H1 (cell line): ENCODE data around the gene ZFAND2B. TPM values are rescaled to one million over a fixed set of nuclear protein-coding genes. Genes with fewer than 3 reads are reported as not detected.
A peak's percentile ranks its signal among the peaks of the same experiment; 100 is the strongest.

ENCODE experiments used
- ATF3 ChIP-seq: IDR thresholded peaks from 2 replicates; pipeline ENCODE4 v1.6.1; 2011; ENCODE audit warnings: low read depth, mild to moderate bottlenecking, low read length; ENCODE audit not compliant: insufficient read depth
- BACH1 ChIP-seq: IDR thresholded peaks from 2 replicates; pipeline ENCODE4 v1.6.1; 2012; ENCODE audit warnings: low read length, improper control_type of control experiment
- CHD1 ChIP-seq: IDR thresholded peaks from 2 replicates; pipeline ENCODE4 v1.6.1; 2012; ENCODE audit warnings: low read depth, low read length, improper control_type of control experiment
- CREB1 ChIP-seq: IDR thresholded peaks from 2 replicates; pipeline ENCODE4 v1.6.1; 2012; ENCODE audit warnings: inconsistent platforms
- CTCF ChIP-seq, 3 experiments: IDR thresholded peaks; 1 replicate in 2 of 3; 2 replicates in 1 of 3; pipeline versions ENCODE4 v1.5.1 to v1.6.1; 2011; ENCODE audit warnings: low read length in 3 of 3, mild to moderate bottlenecking in 3 of 3, inconsistent platforms in 2 of 3, low read depth in 1 of 3, moderate library complexity in 1 of 3; ENCODE audit not compliant: insufficient read depth in 1 of 3; ENCODE audit errors: control extremely low read depth in 1 of 3
- EP300 ChIP-seq, 2 experiments: IDR thresholded peaks; 1 replicate in 1 of 2; 2 replicates in 1 of 2; pipeline ENCODE4 v1.6.1; 2011 to 2012; ENCODE audit warnings: low read depth in 2 of 2, low read length in 2 of 2, mild to moderate bottlenecking in 2 of 2, borderline replicate concordance in 1 of 2, inconsistent platforms in 1 of 2, moderate library complexity in 1 of 2
- EZH2 ChIP-seq: fragments of 200-600 bp; sonication (generic); IDR thresholded peaks from 2 replicates; pipeline ENCODE4 v1.7.1; 2012; ENCODE audit warnings: low read depth, mild to moderate bottlenecking, moderate library complexity, low read length, inconsistent platforms; ENCODE audit not compliant: severe bottlenecking
- GTF2F1 ChIP-seq: IDR thresholded peaks from 2 replicates; pipeline ENCODE4 v1.6.1; 2012; ENCODE audit warnings: low read depth, low read length, improper control_type of control experiment, borderline replicate concordance
- HDAC2 ChIP-seq, 2 experiments: fragments of 300-600 bp in 1 of 2; sonication (generic) in 1 of 2; IDR thresholded peaks; 2 replicates each; pipeline ENCODE4 v1.6.1; 2011 to 2012; ENCODE audit warnings: low read depth in 2 of 2, low read length in 2 of 2, mild to moderate bottlenecking in 2 of 2, moderate library complexity in 2 of 2, borderline replicate concordance in 1 of 2, inconsistent platforms in 1 of 2
- HDAC6 ChIP-seq: IDR thresholded peaks from one replicate; pipeline ENCODE4 v1.7.1; 2012; ENCODE audit warnings: low read depth, mild to moderate bottlenecking, inconsistent platforms, low read length, moderate library complexity
- KDM1A ChIP-seq: fragments of 200-600, 300-600 bp; sonication (generic); IDR thresholded peaks from 2 replicates; pipeline ENCODE4 v1.7.1; 2016; ENCODE audit warnings: mild to moderate bottlenecking, low read length, borderline replicate concordance
- MAX ChIP-seq: IDR thresholded peaks from 2 replicates; pipeline ENCODE4 v1.6.1; 2012; ENCODE audit warnings: inconsistent platforms
- NANOG ChIP-seq: IDR thresholded peaks from 2 replicates; pipeline ENCODE4 v1.6.1; 2011; ENCODE audit warnings: low read length, low read depth, mild to moderate bottlenecking, inconsistent platforms; ENCODE audit not compliant: insufficient read depth, poor library complexity, severe bottlenecking
- RAD21 ChIP-seq, 2 experiments: IDR thresholded peaks in 1 of 2; conservative IDR thresholded peaks in 1 of 2; 2 replicates each; pipeline ENCODE4 v1.6.1; 2011; ENCODE audit warnings: low read depth in 2 of 2, low read length in 2 of 2, improper control_type of control experiment in 1 of 2, inconsistent platforms in 1 of 2, mild to moderate bottlenecking in 1 of 2, moderate library complexity in 1 of 2
- RBBP5 ChIP-seq: IDR thresholded peaks from 2 replicates; pipeline ENCODE4 v1.7.1; 2012; ENCODE audit warnings: low read depth, mild to moderate bottlenecking, inconsistent platforms, low read length, moderate library complexity, borderline replicate concordance
- SIRT6 ChIP-seq: IDR thresholded peaks from one replicate; pipeline ENCODE4 v1.7.1; 2012; ENCODE audit warnings: low read length, inconsistent platforms
- TAF7 ChIP-seq: optimal IDR thresholded peaks from 2 replicates; pipeline ENCODE3; 2011; ENCODE audit warnings: low read depth, mild to moderate bottlenecking, inconsistent platforms, low read length, moderate library complexity, borderline replicate concordance
- TBP ChIP-seq: IDR thresholded peaks from 2 replicates; pipeline ENCODE4 v1.6.1; 2011; ENCODE audit warnings: low read depth, low read length, improper control_type of control experiment
- ZNF274 ChIP-seq: IDR thresholded peaks from 2 replicates; pipeline ENCODE4 v1.7.0; 2012; ENCODE audit warnings: low read length, borderline replicate concordance; ENCODE audit errors: extremely low read depth
- polyA plus RNA-seq, 7 experiments: library from polyadenylated mRNA; depleted of rRNA in 3 of 7; stranded (reverse) in 5 of 7; unstranded in 2 of 7; fragments of >200 nt in 5 of 7; fragments of 200-250 nt in 2 of 7; gene quantifications; 1 replicate in 5 of 7; 2 replicates in 1 of 7; 4 replicates in 1 of 7; pipeline versions ENCODE4 v1.2.1 to v1.2.3, GENCODE V29; 2011 to 2013; ENCODE audit warnings: missing spikeins in 2 of 7, mixed read lengths in 2 of 7
- total RNA-seq: library from RNA; stranded (reverse); fragmentation: NEBNext Ultra II Directional; extraction: Animal tissue kit (Norgen Biotek cat#: 25700); gene quantifications from 2 replicates; pipeline ENCODE4 v1.2.1, GENCODE V29; 2021

Gene ZFAND2B
- total and polyA plus RNA-seq, 2 of the 8 experiments (the other 6 are each of a cell fraction or from before 2014, with no cell fraction given): 16.0 to 17.9 TPM

GRCh38 chr2:219229305-219230058, 22.9 kb downstream of the ZFAND2B start, which contains the start of the genes ANKZF1 and ATG9A (continued):
- TF ChIP-seq ATF3 (no peak), HDAC2 (IDR thresholded peaks at IDR 0.05; ENCODE audit: borderline replicate concordance in 1 of 2, low read depth in 2 of 2, low read length in 2 of 2) (no peak), CREB1 (peak; percentile 89), CTCF (IDR thresholded peaks at IDR 0.05; ENCODE audit: control extremely low read depth in 1 of 3, insufficient read depth in 1 of 3, low read depth in 1 of 3, low read length in 3 of 3) (no peak), NANOG (no peak), TBP (peak; percentile 90), HDAC6 (no peak), MAX (peak; percentile 48; the same call in 1 of the 2 replicates), RAD21 (IDR thresholded peaks at IDR 0.05 in 1 of 2, conservative IDR thresholded peaks at IDR 0.05 in 1 of 2; ENCODE audit: low read depth in 2 of 2, low read length in 2 of 2) (peak in 1 of 2 experiments; percentile 6; a peak in 1 of 4 replicates), ZNF274 (no peak), BACH1 (peak; percentile 10; the same call in 1 of the 2 replicates), EP300 (IDR thresholded peaks at IDR 0.05; ENCODE audit: borderline replicate concordance in 1 of 2, low read depth in 2 of 2, low read length in 2 of 2) (0 out of 3 replicates have a peak, but pooled peaks of 1 of the 2 experiments have one; percentile 13), SIRT6 (no peak), TAF7 (peak; percentile 64), EZH2 (no peak), RBBP5 (peak; percentile 26; the same call in 1 of the 2 replicates), GTF2F1 (no peak), CHD1 (no peak), KDM1A (no peak)
